A673 (cell line): Measurements from ENCODE around the gene EYA3.

ENCODE experiments used
- CTCF ChIP-seq: fragments of 300-800, 200-600 bp; sonication (generic); conservative IDR thresholded peaks from 2 replicates; pipeline ENCODE4 v1.5.1; 2017; ENCODE audit warnings: low read depth, mild to moderate bottlenecking, antibody characterized with exemption, low read length, moderate library complexity, mixed read lengths
- EZH2 ChIP-seq: fragments of 200-600 bp; sonication (generic); IDR thresholded peaks from 2 replicates; pipeline ENCODE4 v1.6.1; 2017; ENCODE audit warnings: borderline replicate concordance, low read depth, mild to moderate bottlenecking, mixed read lengths, antibody characterized with exemption, low read length; ENCODE audit not compliant: poor library complexity, severe bottlenecking

- TF ChIP-seq CTCF (no peak), EZH2 (no peak)
Measured at GRCh38 chr1:28066393-28067154, 21.8 kb downstream of the EYA3 start.
